Naive thymus-derived CD8-positive, alpha-beta T cell (primary cell): ENCODE results near the gene CAMKK1. TPM values are rescaled to one million over a fixed set of nuclear protein-coding genes. Genes with fewer than 3 reads are reported as not detected.

Experiments used
- ATAC-seq, 2 donors: fragments of 150-1000 bp; cut with Tn5 transposase in 1 of 2; sonication (Bioruptor Pico), chemical (Tn5 transposase) in 1 of 2; 1 replicate in 1 of 2; 2 replicates in 1 of 2; pipeline ENCODE4 v1.10.0; 2021; ENCODE audit warnings: mild to moderate bottlenecking in 2 of 2, moderate library complexity in 2 of 2
- POLR2A ChIA-PET: fragments of 350-600 bp; sonication (Branson Sonifier 250); formaldehyde crosslinking; loops from one replicate; lab custom pipeline; 2021; ENCODE audit warnings: antibody characterized with exemption; lab: Charles Lee
- DNase-seq, 10 donors: peaks; one replicate each; pipeline versions ENCODE4 v3.0.0 to v3.0.0-alpha.2; 2020 to 2022
- H3K27ac Mint-ChIP-seq, 10 donors: one replicate each; pipeline ENCODE4 v1.8.0; 2020 to 2022; ENCODE audit warnings: mild to moderate bottlenecking in 10 of 10, mixed read lengths in 10 of 10, moderate library complexity in 4 of 10, inconsistent platforms in 1 of 10
- H3K27me3 Mint-ChIP-seq, 5 donors: one replicate each; pipeline ENCODE4 v1.8.0; 2021 to 2022; ENCODE audit warnings: mixed read lengths in 5 of 5
- H3K36me3 Mint-ChIP-seq, 3 donors: one replicate each; pipeline ENCODE4 v1.8.0; 2020 to 2022; ENCODE audit warnings: mixed read lengths in 3 of 3, mild to moderate bottlenecking in 2 of 3, inconsistent platforms in 1 of 3
- H3K4me1 Mint-ChIP-seq, 4 donors: one replicate each; pipeline ENCODE4 v1.8.0; 2021 to 2022; ENCODE audit warnings: mixed read lengths in 4 of 4
- H3K4me3 Mint-ChIP-seq, 10 donors: one replicate each; pipeline ENCODE4 v1.8.0; 2020 to 2022; ENCODE audit warnings: mild to moderate bottlenecking in 10 of 10, mixed read lengths in 10 of 10, moderate library complexity in 6 of 10, inconsistent platforms in 1 of 10
- H3K9me3 Mint-ChIP-seq, 9 donors: one replicate each; pipeline ENCODE4 v1.8.0; 2020 to 2022; ENCODE audit warnings: mixed read lengths in 9 of 9, mild to moderate bottlenecking in 3 of 9, inconsistent platforms in 1 of 9, moderate library complexity in 1 of 9
- polyA plus RNA-seq, 3 donors: library from polyadenylated mRNA; unstranded; fragments of 300-500 nt; fragmentation: Illumina TruSeq; gene quantifications; one replicate each; pipeline ENCODE4 v1.2.3, GENCODE V29; 2021
- total RNA-seq, 8 experiments: library from RNA in 2 of 8; stranded (reverse) in 2 of 8; gene quantifications; one replicate each; pipeline ENCODE4 v1.2.3 and lab custom pipeline; 2021 to 2026

CAMKK1 gene
- total and polyA plus RNA-seq, 5 experiments from 2014 or later = 0.33 to 5.3 (median 1.5) TPM

- Mint-ChIP-seq H3K4me1 (peaks cover 23 to 54% (median 44%) of the 10 kb centered on the region in 4 donors), H3K36me3 (no peaks in the 10 kb centered on the region), H3K4me3 (peak overlapping the region; percentile 75 to 92 (median 86)), H3K27ac (peak overlapping the region; percentile 66 to 95 (median 86)), H3K9me3 (no peaks in the 10 kb centered on the region), H3K27me3 (no peaks in the 10 kb centered on the region)
- DNase-seq (peak; percentile 57 to 94 (median 86)), ATAC-seq (peak; percentile 54 to 80)
- POLR2A ChIA-PET = interaction anchor here (2.4 kb wide), 1 partner anchor 251 kb away, joined by 10 read pairs; the partner anchor contains the start of genes CYB5D2 and ZZEF1
These were observed 506 bp downstream of the CAMKK1 start for GRCh38 chr17:3892095-3892998.

- Mint-ChIP-seq H3K27me3 (no peaks in the 10 kb centered on the region), H3K4me3 (peak overlapping the region; percentile 75 to 92 (median 86)), H3K36me3 (no peaks in the 10 kb centered on the region), H3K9me3 (no peaks in the 10 kb centered on the region), H3K4me1 (peaks cover 30 to 61% (median 51%) of the 10 kb centered on the region in 4 donors), H3K27ac (peak overlapping the region; percentile 66 to 96 (median 86))
- ATAC-seq (no peak), DNase-seq (no peak)
- POLR2A ChIA-PET = no interaction called here
These were observed 1.2 kb downstream of the CAMKK1 start for GRCh38 chr17:3891626-3892094.

- Mint-ChIP-seq H3K27ac (peak overlapping the region in 9 of 10 donors; percentile 49 to 95 (median 79)), H3K36me3 (no peaks in the 10 kb centered on the region), H3K9me3 (no peaks in the 10 kb centered on the region), H3K4me3 (peak overlapping the region in 8 of 10 donors; percentile 79 to 92 (median 86)), H3K4me1 (peaks cover 35 to 68% (median 58%) of the 10 kb centered on the region in 4 donors), H3K27me3 (no peaks in the 10 kb centered on the region)
- ATAC-seq (no peak), DNase-seq (no peak)
- POLR2A ChIA-PET = interaction anchor here (0.7 kb wide), 1 partner anchor 255 kb away, joined by 3 read pairs; the partner anchor contains the start of gene SHPK
These were observed 2.0 kb downstream of the CAMKK1 start for GRCh38 chr17:3890878-3891219.

- ATAC-seq (no peak), DNase-seq (peak in 1 of 10 donors; percentile 50)
- H3K9me3 Mint-ChIP-seq = no peaks in the 10 kb centered on the region
- H3K27me3 Mint-ChIP-seq = no peaks in the 10 kb centered on the region
- no peaks in the 10 kb centered on the region for H3K36me3 Mint-ChIP-seq
- peaks cover 35 to 68% (median 58%) of the 10 kb centered on the region in 4 donors for H3K4me1 Mint-ChIP-seq
- POLR2A ChIA-PET = interaction anchor here (0.7 to 1.7 kb wide), 3 partner anchors 12 to 816 kb away, joined by 3 to 7 read pairs (median 3); partner anchors contain the start of gene SHPK
- H3K4me3 Mint-ChIP-seq = peak overlapping the region in 4 of 10 donors; percentile 28 to 85 (median 54)
- peak overlapping the region in 7 of 10 donors; percentile 13 to 79 (median 49) for H3K27ac Mint-ChIP-seq
These were observed 2.6 kb downstream of the CAMKK1 start for GRCh38 chr17:3890082-3890877.

- DNase-seq = no peak
- H3K27me3 Mint-ChIP-seq = no peaks in the 10 kb centered on the region
- peaks cover 35 to 61% (median 58%) of the 10 kb centered on the region in 4 donors for H3K4me1 Mint-ChIP-seq
- ATAC-seq = no peak
- H3K4me3 Mint-ChIP-seq = no peak overlapping the region
- H3K36me3 Mint-ChIP-seq = peaks cover 0 to 8% (median 3%) of the 10 kb centered on the region in 3 donors
- peak overlapping the region in 3 of 10 donors; percentile 3 to 59 (median 43) for H3K27ac Mint-ChIP-seq
- H3K9me3 Mint-ChIP-seq = no peaks in the 10 kb centered on the region
- POLR2A ChIA-PET = interaction anchor here (0.7 to 1.7 kb wide), 2 partner anchors 11 to 817 kb away, joined by 3 to 7 read pairs; no protein-coding TSS in a partner anchor
These were observed 3.4 kb downstream of the CAMKK1 start for GRCh38 chr17:3889325-3890012.

- Mint-ChIP-seq H3K27ac (peak overlapping the region in 6 of 10 donors; percentile 3 to 97 (median 54)), H3K9me3 (no peaks in the 10 kb centered on the region), H3K27me3 (no peaks in the 10 kb centered on the region), H3K4me1 (peaks cover 30 to 53% (median 52%) of the 10 kb centered on the region in 4 donors), H3K36me3 (peaks cover 0 to 9% (median 3%) of the 10 kb centered on the region in 3 donors), H3K4me3 (peak overlapping the region in 3 of 10 donors; percentile 43 to 65 (median 45))
- POLR2A ChIA-PET = interaction anchor here (1.7 kb wide), 1 partner anchor 10 kb away, joined by 7 read pairs; no protein-coding TSS in a partner anchor
- DNase-seq = no peak
- no peak for ATAC-seq
These were observed 4.3 kb downstream of the CAMKK1 start for GRCh38 chr17:3888343-3889171.

- no peak for DNase-seq
- H3K4me1 Mint-ChIP-seq = peaks cover 27 to 50% (median 49%) of the 10 kb centered on the region in 4 donors
- no peaks in the 10 kb centered on the region for H3K9me3 Mint-ChIP-seq
- peaks cover 0 to 11% (median 3%) of the 10 kb centered on the region in 3 donors for H3K36me3 Mint-ChIP-seq
- H3K27ac Mint-ChIP-seq = peak overlapping the region in 7 of 10 donors; percentile 68 to 97 (median 83)
- no peak for ATAC-seq
- POLR2A ChIA-PET = no interaction called here
- H3K4me3 Mint-ChIP-seq = peak overlapping the region in 7 of 10 donors; percentile 3 to 88 (median 46)
- no peaks in the 10 kb centered on the region for H3K27me3 Mint-ChIP-seq
These were observed 5.0 kb downstream of the CAMKK1 start for GRCh38 chr17:3887804-3888203.

- POLR2A ChIA-PET = no interaction called here
- Mint-ChIP-seq H3K36me3 (peaks cover 0 to 12% (median 3%) of the 10 kb centered on the region in 3 donors), H3K4me1 (peaks cover 27 to 50% (median 49%) of the 10 kb centered on the region in 4 donors), H3K27me3 (no peaks in the 10 kb centered on the region), H3K4me3 (peak overlapping the region in 9 of 10 donors; percentile 55 to 88 (median 68)), H3K9me3 (no peaks in the 10 kb centered on the region), H3K27ac (peak overlapping the region; percentile 17 to 97 (median 90))
- ATAC-seq = no peak
- no peak for DNase-seq
These were observed 5.5 kb downstream of the CAMKK1 start for GRCh38 chr17:3887394-3887793.

- peak; percentile 64 to 79 for ATAC-seq
- Mint-ChIP-seq H3K27me3 (no peaks in the 10 kb centered on the region), H3K4me3 (peak overlapping the region in 9 of 10 donors; percentile 55 to 88 (median 68)), H3K4me1 (peaks cover 26 to 46% (median 44%) of the 10 kb centered on the region in 4 donors), H3K9me3 (no peaks in the 10 kb centered on the region), H3K36me3 (peaks cover 0 to 12% (median 3%) of the 10 kb centered on the region in 3 donors), H3K27ac (peak overlapping the region; percentile 71 to 97 (median 90))
- POLR2A ChIA-PET = no interaction called here
- peak in 2 of 10 donors; percentile 21 to 54 for DNase-seq
These were observed 6.1 kb downstream of the CAMKK1 start for GRCh38 chr17:3886776-3887175.

- H3K4me3 Mint-ChIP-seq = peak overlapping the region in 3 of 10 donors; percentile 26 to 88 (median 65)
- peaks cover 0 to 16% (median 3%) of the 10 kb centered on the region in 3 donors for H3K36me3 Mint-ChIP-seq
- DNase-seq (peak in 1 of 10 donors; percentile 41), ATAC-seq (no peak)
- POLR2A ChIA-PET = no interaction called here
- H3K27me3 Mint-ChIP-seq = no peaks in the 10 kb centered on the region
- H3K27ac Mint-ChIP-seq = peak overlapping the region in 6 of 10 donors; percentile 56 to 97 (median 70)
- no peaks in the 10 kb centered on the region for H3K9me3 Mint-ChIP-seq
- H3K4me1 Mint-ChIP-seq = peaks cover 22 to 38% (median 36%) of the 10 kb centered on the region in 4 donors
These were observed 6.9 kb downstream of the CAMKK1 start for GRCh38 chr17:3885970-3886369.

GRCh38 chr17:3885271-3885670, 7.6 kb downstream of the CAMKK1 start:
- H3K4me3 Mint-ChIP-seq = no peak overlapping the region

More at GRCh38 chr17:3885271-3885670, 7.6 kb downstream of the CAMKK1 start:
- Mint-ChIP-seq H3K27me3 (no peaks in the 10 kb centered on the region), H3K4me1 (peaks cover 22 to 32% (median 29%) of the 10 kb centered on the region in 4 donors), H3K36me3 (peaks cover 0 to 16% (median 3%) of the 10 kb centered on the region in 3 donors), H3K27ac (peak overlapping the region in 1 of 10 donors; percentile 33), H3K9me3 (no peaks in the 10 kb centered on the region)
- POLR2A ChIA-PET = no interaction called here
- ATAC-seq (no peak), DNase-seq (no peak)
